KBM-7 (cell line): ENCODE data around the gene ADGRA3.

Experiments used
- DNase-seq: peaks from one replicate; pipeline ENCODE4 v3.0.0-alpha.2; 2015
- in situ Hi-C: fragments of 300-500 bp; cut with MboI; formaldehyde crosslinking; loops from 2 replicates; pipeline ENCODE4 v1.14.3; 2020; ENCODE audit warnings: low sequenced_read_pairs, low pct_unique_long_range_greater_than_20kb, mixed read lengths

ADGRA3 gene

GRCh38 chr4:22412013-22412412, 103.9 kb downstream of the ADGRA3 start:
- DNase-seq: no peak
- in situ Hi-C loops: loop anchor here (25.0 kb wide), 1 partner anchor 275 kb away; the partner anchor contains the start of gene GBA3

- DNase-seq: peak; percentile 19
- in situ Hi-C loops: loop anchor here (25.0 kb wide), 1 partner anchor 277 kb away; the partner anchor contains the start of gene GBA3
Measured at GRCh38 chr4:22410645-22411247, 105.1 kb downstream of the ADGRA3 start.

- DNase-seq: no peak
- in situ Hi-C loops: loop anchor here (25.0 kb wide), 1 partner anchor 279 kb away; the partner anchor contains the start of gene GBA3
Measured at GRCh38 chr4:22408474-22408873, 107.4 kb downstream of the ADGRA3 start.

GRCh38 chr4:22407361-22407760, 108.5 kb downstream of the ADGRA3 start:
- no peak for DNase-seq
- in situ Hi-C loops: loop anchor here (25.0 kb wide), 1 partner anchor 280 kb away; the partner anchor contains the start of gene GBA3

GRCh38 chr4:22398671-22399070, 117.2 kb downstream of the ADGRA3 start:
- in situ Hi-C loops: loop anchor here (25.0 kb wide), 1 partner anchor 611 kb away; no protein-coding TSS in a partner anchor
- no peak for DNase-seq

GRCh38 chr4:22391551-22391950, 124.3 kb downstream of the ADGRA3 start:
- in situ Hi-C loops: loop anchor here (25.0 kb wide), 1 partner anchor 604 kb away; no protein-coding TSS in a partner anchor
- no peak for DNase-seq

GRCh38 chr4:22389240-22389870, 126.5 kb downstream of the ADGRA3 start:
- in situ Hi-C loops: loop anchor here (25.0 kb wide), 1 partner anchor 602 kb away; no protein-coding TSS in a partner anchor
- DNase-seq: peak; percentile 70

- DNase-seq: no peak
- in situ Hi-C loops: loop anchor here (25.0 kb wide), 1 partner anchor 598 kb away; no protein-coding TSS in a partner anchor
Measured at GRCh38 chr4:22385611-22386011, 130.3 kb downstream of the ADGRA3 start.

- in situ Hi-C loops: loop anchor here (25.0 kb wide), 1 partner anchor 597 kb away; no protein-coding TSS in a partner anchor
Measured at GRCh38 chr4:22384154-22384553, 131.7 kb downstream of the ADGRA3 start.

GRCh38 chr4:22382216-22382615, 133.7 kb downstream of the ADGRA3 start:
- in situ Hi-C loops: loop anchor here (25.0 kb wide), 1 partner anchor 595 kb away; no protein-coding TSS in a partner anchor

More at GRCh38 chr4:22384154-22384553, 131.7 kb downstream of the ADGRA3 start:
- no peak for DNase-seq

GRCh38 chr4:22372986-22373385, 142.9 kb downstream of the ADGRA3 start:
- in situ Hi-C loops: no loop called here
- DNase-seq: no peak

More at GRCh38 chr4:22382216-22382615, 133.7 kb downstream of the ADGRA3 start:
- peak; percentile 38 for DNase-seq

GRCh38 chr4:22369901-22370562, 145.8 kb downstream of the ADGRA3 start:
- DNase-seq: no peak
- in situ Hi-C loops: no loop called here

GRCh38 chr4:22363787-22364186, 152.1 kb downstream of the ADGRA3 start:
- DNase-seq: no peak
- in situ Hi-C loops: no loop called here

- in situ Hi-C loops: no loop called here
- DNase-seq: no peak
Measured at GRCh38 chr4:22363036-22363435, 152.8 kb downstream of the ADGRA3 start.

- peak; percentile 68 for DNase-seq
- in situ Hi-C loops: no loop called here
Measured at GRCh38 chr4:22356987-22357596, 158.8 kb downstream of the ADGRA3 start.

GRCh38 chr4:22348410-22348809, 167.5 kb downstream of the ADGRA3 start:
- no peak for DNase-seq
- in situ Hi-C loops: no loop called here

GRCh38 chr4:22345678-22346077, 170.2 kb downstream of the ADGRA3 start:
- no peak for DNase-seq
- in situ Hi-C loops: no loop called here

- in situ Hi-C loops: no loop called here
Measured at GRCh38 chr4:22345055-22345454, 170.8 kb downstream of the ADGRA3 start.

GRCh38 chr4:22343606-22344005, 172.3 kb downstream of the ADGRA3 start:
- in situ Hi-C loops: no loop called here
- no peak for DNase-seq

More at GRCh38 chr4:22345055-22345454, 170.8 kb downstream of the ADGRA3 start:
- DNase-seq: no peak
